GM21576 (cell line): ENCODE data around the gene TMEM126B.
"Not testable (repeated sequence)": the region's sequence is repeated elsewhere in the genome, so short reads cannot be mapped to it uniquely, and the experiment has no call there.

Experiments
- ATAC-seq: cut with Tn5 transposase; IDR thresholded peaks from one replicate; pipeline ENCODE4 v1.9.1; 2021; ENCODE audit warnings: mild to moderate bottlenecking, moderate library complexity; ENCODE audit not compliant: unreplicated experiment

TMEM126B gene

DNA sequence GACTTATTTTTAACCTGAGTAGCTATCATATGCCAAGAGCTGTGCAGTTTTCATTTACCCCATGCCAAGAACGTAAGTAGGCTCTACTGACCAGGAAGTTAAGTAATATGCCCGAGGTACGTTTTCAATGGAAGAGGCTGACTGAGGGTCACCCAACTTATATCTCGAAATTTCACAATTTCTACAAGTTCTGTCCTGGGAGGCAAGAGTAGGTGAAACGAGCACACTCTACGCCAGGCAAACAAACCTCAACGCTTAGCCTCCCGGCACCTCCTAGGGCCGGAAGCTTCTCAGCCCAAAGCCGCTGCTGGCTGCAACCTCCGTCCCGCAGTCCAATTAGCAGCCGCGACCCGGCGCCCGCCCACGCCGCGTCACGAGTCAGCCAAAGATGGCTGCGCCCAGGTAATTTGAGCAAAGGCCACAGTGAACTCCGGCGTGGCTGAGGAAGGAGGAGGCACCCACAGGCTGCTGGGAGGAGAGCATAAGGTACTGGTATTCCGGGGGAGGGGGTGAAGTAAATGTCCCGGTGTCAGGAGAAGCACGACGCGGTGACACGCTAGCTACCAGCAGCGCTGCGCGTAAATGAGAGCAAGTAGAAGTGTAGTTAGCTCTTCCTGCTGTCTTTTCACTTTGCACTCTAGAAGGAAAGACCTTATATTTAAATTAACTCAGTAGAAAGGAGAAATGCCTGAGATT is 19.4 kb downstream of the TMEM126B start, which contains the start of gene TMEM126A:
Gene TMEM126A, plus strand, starts transcription at position 364 of the 696 bp plus-strand sequence. CDS start 2,289 bp downstream, outside the sequence.
- ATAC-seq, result peak; percentile 99

- ATAC-seq, result no peak
These were observed 22.7 kb downstream of the TMEM126B start for GRCh38 chr11:85651118-85651517.

- ATAC-seq, result no peak
These were observed 24.5 kb downstream of the TMEM126B start for GRCh38 chr11:85652786-85653447.

DNA sequence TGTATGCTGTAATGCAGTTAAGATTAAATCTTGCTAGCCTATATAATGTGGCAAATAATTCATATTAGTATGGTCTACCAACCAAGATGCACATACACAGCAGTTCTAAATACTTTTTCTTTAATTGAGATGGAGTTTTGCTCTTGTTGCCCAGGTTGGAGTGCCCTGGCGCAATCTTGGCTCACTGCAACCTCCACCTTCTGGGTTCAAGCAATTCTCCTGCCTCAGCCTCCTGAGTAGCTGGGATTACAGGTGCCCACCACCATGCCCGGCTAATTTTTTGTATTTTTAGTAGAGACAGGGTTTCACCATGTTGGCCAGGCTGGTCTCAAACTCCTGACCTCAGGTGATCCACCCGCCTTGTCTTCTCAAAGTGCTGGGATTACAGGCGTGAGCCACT is 25.9 kb downstream of the TMEM126B start:
- ATAC-seq, result not testable (repeated sequence)

DNA sequence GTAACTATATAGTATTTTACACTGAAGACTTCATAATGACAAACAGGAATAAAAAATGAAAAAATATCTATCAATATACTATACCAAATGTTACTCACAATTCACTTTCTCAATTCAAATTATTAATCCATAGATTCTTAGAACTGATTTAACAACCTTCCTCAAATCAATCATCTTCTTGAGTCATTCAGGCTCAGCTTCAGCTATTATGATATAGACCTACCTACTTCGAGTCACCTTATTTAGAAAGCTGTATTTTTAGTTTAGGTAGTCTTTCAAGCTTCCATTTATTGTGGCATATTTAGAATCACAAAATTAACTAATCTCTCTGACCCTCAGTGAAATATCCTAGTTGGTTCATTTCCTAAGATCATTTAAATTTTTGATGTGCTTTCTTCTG is 28.4 kb downstream of the TMEM126B start:
- no peak for ATAC-seq

- no peak for ATAC-seq
These were observed 29.8 kb downstream of the TMEM126B start for GRCh38 chr11:85658180-85658579.

DNA sequence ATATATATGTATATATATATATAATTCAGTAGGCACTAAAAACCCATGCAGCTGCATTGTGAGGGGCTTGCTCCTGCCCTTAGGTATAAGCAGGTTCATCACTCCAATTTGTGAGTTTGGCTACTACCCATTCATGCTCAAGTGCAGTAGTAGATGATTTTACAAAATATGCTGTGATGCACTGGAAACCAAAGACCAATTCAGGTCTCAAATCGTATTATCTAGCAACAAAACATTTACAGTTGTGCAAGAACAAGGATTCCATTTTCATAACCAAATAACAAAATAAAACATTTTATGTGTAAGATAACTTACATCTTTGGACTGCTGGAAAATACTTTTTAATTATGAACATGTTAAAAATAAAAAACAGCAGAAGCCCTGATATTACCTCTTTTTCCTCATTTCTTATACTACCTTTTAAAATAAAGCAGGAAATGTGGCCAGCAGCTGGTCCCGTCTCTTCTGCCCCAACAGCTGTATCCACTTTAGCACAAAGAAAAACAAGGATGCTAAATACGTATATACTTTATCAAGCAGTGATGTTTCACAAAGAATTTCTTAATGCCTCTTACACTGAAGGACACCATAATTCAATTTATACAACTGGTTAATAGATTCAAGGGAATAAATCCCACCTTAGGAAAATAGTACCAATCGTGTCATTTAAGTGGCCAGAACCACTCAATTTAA is 33.7 kb downstream of the TMEM126B start:
- ATAC-seq, result no peak

DNA sequence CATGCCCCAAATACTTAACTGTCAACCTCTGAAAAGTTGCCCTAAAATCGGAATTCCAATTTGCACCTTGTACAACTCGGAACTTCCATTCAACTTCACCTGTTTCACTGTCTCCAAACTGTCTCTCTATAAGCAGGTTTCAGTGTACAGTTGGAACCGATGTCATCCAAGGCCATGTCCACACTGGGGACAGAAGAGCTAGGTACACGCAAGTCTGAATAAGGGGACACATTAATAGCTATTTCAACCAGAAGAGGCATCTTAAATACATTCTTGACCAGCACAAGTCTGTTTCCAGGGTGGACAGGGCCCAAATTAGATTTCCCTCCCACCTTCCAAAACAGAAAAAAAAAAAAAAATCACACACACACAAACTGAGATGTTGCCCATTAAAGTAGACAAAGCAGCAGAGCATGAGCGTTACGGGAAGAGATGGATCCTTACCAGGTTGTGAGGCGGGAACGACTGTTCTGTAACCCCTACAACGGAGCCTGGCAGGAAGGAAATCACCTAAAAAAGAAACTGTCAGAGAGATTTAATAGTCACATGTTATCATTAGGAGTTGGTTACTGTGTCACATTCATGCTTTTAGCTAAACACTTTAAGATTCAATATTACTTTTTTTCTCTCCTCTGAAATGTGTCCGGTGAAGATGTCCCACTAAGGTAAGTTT is 34.8 kb downstream of the TMEM126B start:
- ATAC-seq, result no peak

DNA sequence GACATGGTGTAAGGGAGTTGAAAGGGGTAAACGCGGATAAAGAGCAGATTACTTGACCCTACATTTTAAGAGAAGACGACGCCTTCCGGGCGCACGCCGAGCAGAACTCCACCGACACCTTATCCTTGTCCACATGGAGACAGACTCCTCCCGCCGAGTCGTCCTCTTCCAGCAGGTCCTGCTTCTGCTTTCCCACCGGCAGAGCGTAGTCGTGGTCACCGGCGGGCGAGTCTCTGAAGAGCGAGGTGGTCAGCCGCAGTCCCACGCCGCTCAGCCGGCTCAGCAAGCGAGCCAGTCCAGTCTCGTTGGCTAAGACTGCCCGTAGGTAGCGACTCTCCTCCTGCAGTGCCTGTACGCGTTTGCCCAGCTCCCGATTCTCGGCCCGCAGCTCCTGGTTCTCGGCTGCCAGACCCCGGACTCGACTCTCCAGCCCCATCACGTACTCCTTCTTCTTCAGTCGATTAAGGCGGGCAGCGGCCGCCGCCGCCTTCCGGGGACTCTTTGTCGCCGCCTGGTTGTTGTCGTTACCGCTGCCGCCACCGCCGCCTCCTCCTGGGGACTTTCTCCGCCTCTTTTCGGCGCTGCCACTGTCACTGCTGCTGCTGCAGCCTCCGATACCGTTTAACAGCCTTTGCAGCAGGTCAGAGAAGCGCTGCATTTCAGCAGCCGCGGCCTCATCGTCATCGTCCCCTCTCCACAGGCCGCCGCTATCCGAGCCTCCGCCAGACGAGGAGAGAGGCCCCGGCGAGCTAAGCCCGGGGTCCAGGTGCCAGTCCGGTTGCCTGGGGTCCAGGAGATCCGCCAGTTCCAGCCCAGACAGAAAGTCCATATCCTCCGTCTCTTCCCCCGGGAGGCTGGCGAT is 35.6 kb downstream of the TMEM126B start:
- ATAC-seq, result peak; percentile 69

- ATAC-seq, result peak; percentile 88
These were observed 36.5 kb downstream of the TMEM126B start, which contains the start of gene CREBZF for GRCh38 chr11:85664615-85665481. Gene CREBZF (minus strand): TSS chr11:85665129. CDS start chr11:85664875, 254 bp downstream.

- ATAC-seq, result no peak
These were observed 37.3 kb downstream of the TMEM126B start for GRCh38 chr11:85665733-85666132.

GRCh38 chr11:85666687-85667086 is 38.3 kb downstream of the TMEM126B start:
- ATAC-seq, result no peak

DNA sequence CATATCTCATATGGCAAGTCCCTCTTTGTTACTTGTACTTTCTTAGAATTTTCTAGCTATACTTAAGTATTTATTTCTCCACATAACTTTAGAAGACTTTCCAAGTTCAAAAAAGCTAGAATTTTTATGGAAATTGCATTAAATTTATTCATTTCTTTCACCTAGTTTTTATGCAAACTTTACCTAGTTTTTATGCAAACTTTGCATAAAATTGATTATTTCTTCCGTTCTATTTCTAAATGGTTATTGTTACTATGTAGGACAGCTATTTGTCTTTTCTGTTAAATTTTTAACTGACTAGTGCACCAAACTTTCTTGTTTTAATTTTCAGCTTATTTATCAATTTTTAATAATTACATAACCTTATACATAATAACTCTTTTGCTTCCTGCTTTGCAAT is 39.8 kb downstream of the TMEM126B start:
- no peak for ATAC-seq

GRCh38 chr11:85670949-85671663 is 42.7 kb downstream of the TMEM126B start:
- ATAC-seq, result not testable (repeated sequence)

- ATAC-seq, result no peak
These were observed 43.9 kb downstream of the TMEM126B start for GRCh38 chr11:85672105-85672902.

DNA sequence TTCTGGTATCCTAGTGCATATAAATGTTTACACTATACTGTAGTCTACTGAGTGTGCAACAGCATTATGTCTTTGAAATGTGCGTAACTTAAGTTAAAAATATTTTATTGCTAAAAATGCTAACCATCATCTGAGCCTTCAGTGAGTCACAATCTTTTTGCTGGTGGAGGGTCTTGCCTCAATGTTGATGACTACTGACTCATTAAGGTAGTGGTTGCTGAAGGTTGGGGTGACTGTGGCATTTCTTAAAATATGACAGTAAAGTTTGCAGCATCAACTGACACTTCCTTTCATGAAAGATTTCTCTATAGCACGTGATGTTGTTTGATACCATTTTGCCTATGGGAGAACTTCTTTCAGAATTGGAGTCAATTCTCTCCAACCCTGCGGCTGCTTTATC is 45.0 kb downstream of the TMEM126B start:
- no peak for ATAC-seq

DNA sequence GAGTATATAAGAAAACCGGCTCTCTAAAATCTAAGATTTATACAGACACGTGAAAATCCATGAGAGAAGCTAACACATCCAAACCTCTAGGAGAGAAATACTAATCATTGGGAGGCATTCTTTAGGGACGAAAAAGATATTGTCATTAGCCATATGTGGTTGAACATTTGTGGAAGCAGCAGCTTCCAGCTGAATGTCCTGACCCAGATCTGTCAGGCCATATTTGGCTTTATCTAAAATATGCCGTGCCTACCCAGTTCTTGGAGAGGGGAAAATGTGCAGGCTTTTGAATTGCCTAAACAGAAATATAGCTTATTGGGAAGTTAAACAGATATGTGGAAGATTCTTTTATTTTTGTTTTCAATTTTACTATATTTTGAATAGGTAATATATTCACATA is 51.2 kb downstream of the TMEM126B start:
- no peak for ATAC-seq

GRCh38 chr11:85680897-85681296 is 52.5 kb downstream of the TMEM126B start:
- ATAC-seq, result no peak
